SKM-1 treated with dmso at 0.1 percent for 144 hours (cell line): ENCODE measurements around the gene YIPF2.
"Not testable (repeated sequence)": the region's sequence is repeated elsewhere in the genome, so short reads cannot be mapped to it uniquely, and the experiment has no call there.

ENCODE experiments used
- DNase-seq: peaks from one replicate; lab custom pipeline; 2025; ENCODE audit not compliant: unreplicated experiment; lab: John Stamatoyannopoulos, UW

The YIPF2 gene

GRCh38 chr19:10877608-10878007 lies 50.8 kb downstream of the YIPF2 start:
- not testable (repeated sequence) for DNase-seq

GRCh38 chr19:10876459-10877240 lies 51.8 kb downstream of the YIPF2 start:
- no peak for DNase-seq

- DNase-seq = no peak
These were observed 54.4 kb downstream of the YIPF2 start for GRCh38 chr19:10874024-10874423.

GRCh38 chr19:10872546-10873107 lies 55.8 kb downstream of the YIPF2 start:
- no peak for DNase-seq
